A673 (cell line): ENCODE results near the gene SLC15A3. TPM values are rescaled to one million over a fixed set of nuclear protein-coding genes. Genes with fewer than 3 reads are reported as not detected.

Source experiments
- BruUV-seq: library from RNA; stranded (reverse); fragments of 400-500 nt; replicated peaks from 2 replicates; lab custom pipeline; 2021; lab: Mats Ljungman, UMichigan
- CTCF ChIA-PET: fragments of 300-600 bp; sonication (Branson Sonifier 250); formaldehyde crosslinking; loops from one replicate; lab custom pipeline; 2022; ENCODE audit warnings: antibody characterized with exemption; lab: Charles Lee
- POLR2A ChIA-PET: fragments of 300-600 bp; sonication (Branson Sonifier 250); formaldehyde crosslinking; loops from one replicate; lab custom pipeline; 2022; ENCODE audit warnings: antibody characterized with exemption; ENCODE audit not compliant: low non-redundant PET; lab: Charles Lee
- DNase-seq: peaks from one replicate; pipeline ENCODE4 v3.0.0-alpha.2; 2015; ENCODE audit warnings: low spot score
- H3K27ac ChIP-seq: fragments of 200-600 bp; sonication (generic); 2 replicates; pipeline ENCODE4 v1.5.1; 2016; ENCODE audit warnings: mixed run types, low read depth, mild to moderate bottlenecking, mixed read lengths, antibody characterized with exemption, low read length; ENCODE audit not compliant: poor library complexity, severe bottlenecking
- H3K27me3 ChIP-seq: fragments of 200-600 bp; sonication (generic); replicated peaks from 2 replicates; pipeline ENCODE4 v1.6.1; 2017; ENCODE audit warnings: mixed run types, low read depth, mild to moderate bottlenecking, mixed read lengths, antibody characterized with exemption, low read length; ENCODE audit not compliant: insufficient read depth, poor library complexity
- H3K36me3 ChIP-seq: fragments of 200-600 bp; sonication (generic); 2 replicates; pipeline ENCODE4 v1.6.1; 2016; ENCODE audit warnings: mixed run types, mild to moderate bottlenecking, mixed read lengths, antibody characterized with exemption, low read length; ENCODE audit not compliant: insufficient read depth, poor library complexity, severe bottlenecking
- H3K4me1 ChIP-seq: fragments of 200-600 bp; sonication (generic); 2 replicates; pipeline ENCODE4 v1.6.1; 2017; ENCODE audit warnings: mixed run types, mild to moderate bottlenecking, mixed read lengths, antibody characterized with exemption, low read length; ENCODE audit not compliant: insufficient read depth, poor library complexity, severe bottlenecking
- H3K4me3 ChIP-seq: fragments of 200-600 bp; sonication (generic); 2 replicates; pipeline ENCODE4 v1.5.1; 2016; ENCODE audit warnings: low read depth, mixed run types, mild to moderate bottlenecking, mixed read lengths, low read length; ENCODE audit not compliant: poor library complexity, severe bottlenecking
- H3K9me3 ChIP-seq: fragments of 200-600 bp; sonication (generic); 2 replicates; pipeline ENCODE4 v1.6.1; 2016; ENCODE audit warnings: mixed run types, low read depth, mild to moderate bottlenecking, mixed read lengths, antibody characterized with exemption, low read length; ENCODE audit not compliant: poor library complexity, severe bottlenecking
- CTCF ChIP-seq: fragments of 300-800, 200-600 bp; sonication (generic); conservative IDR thresholded peaks from 2 replicates; pipeline ENCODE4 v1.5.1; 2017; ENCODE audit warnings: low read depth, mild to moderate bottlenecking, antibody characterized with exemption, low read length, moderate library complexity, mixed read lengths
- EZH2 ChIP-seq: fragments of 200-600 bp; sonication (generic); IDR thresholded peaks from 2 replicates; pipeline ENCODE4 v1.6.1; 2017; ENCODE audit warnings: borderline replicate concordance, low read depth, mild to moderate bottlenecking, mixed read lengths, antibody characterized with exemption, low read length; ENCODE audit not compliant: poor library complexity, severe bottlenecking
- intact Hi-C: fragments of 100-400 bp; cut with micrococcal nuclease; formaldehyde crosslinking; loops from one replicate; pipeline ENCODE4 v1.10.0; 2022; ENCODE audit not compliant: unreplicated experiment
- total RNA-seq: library from RNA; stranded (reverse); gene quantifications from 2 replicates; pipeline ENCODE4 v1.2.3, GENCODE V29; 2021

SLC15A3 gene
- total RNA-seq, 1 experiment from 2014 or later, result not detected

- H3K36me3 ChIP-seq, result no peaks in the 10 kb centered on the region
- POLR2A ChIA-PET, result no interaction called here
- no peaks in the 10 kb centered on the region for H3K27me3 ChIP-seq
These were observed 3.7 kb downstream of the SLC15A3 start for GRCh38 chr11:60948250-60948649.

GRCh38 chr11:60947700-60948099 is 4.3 kb downstream of the SLC15A3 start:
- Histone ChIP-seq H3K9me3 (no peaks in the 10 kb centered on the region), H3K27ac (no peak overlapping the region), H3K4me3 (no peak overlapping the region), H3K36me3 (no peaks in the 10 kb centered on the region), H3K27me3 (no peaks in the 10 kb centered on the region), H3K4me1 (no peaks in the 10 kb centered on the region)
- DNase-seq, result no peak
- no TSS peak for BruUV-seq
- ChIA-PET POLR2A (no interaction called here), CTCF (no interaction called here)
- TF ChIP-seq CTCF, result no peak
- no peak for TF ChIP-seq EZH2
- intact Hi-C loops, result no loop called here

More at GRCh38 chr11:60948250-60948649, 3.7 kb downstream of the SLC15A3 start:
- CTCF ChIA-PET, result no interaction called here
- no peak for DNase-seq
- Histone ChIP-seq H3K9me3 (no peaks in the 10 kb centered on the region), H3K4me1 (no peaks in the 10 kb centered on the region), H3K27ac (no peak overlapping the region), H3K4me3 (no peak overlapping the region)
- BruUV-seq, result no TSS peak
- TF ChIP-seq CTCF (no peak), EZH2 (no peak)
- intact Hi-C loops, result no loop called here

- intact Hi-C loops, result no loop called here
- H3K4me3 ChIP-seq, result no peak overlapping the region
- CTCF ChIA-PET, result no interaction called here
- H3K9me3 ChIP-seq, result no peaks in the 10 kb centered on the region
- no peak for DNase-seq
- no peak overlapping the region for H3K27ac ChIP-seq
- BruUV-seq, result no TSS peak
- H3K36me3 ChIP-seq, result no peaks in the 10 kb centered on the region
- H3K27me3 ChIP-seq, result no peaks in the 10 kb centered on the region
- no peaks in the 10 kb centered on the region for H3K4me1 ChIP-seq
- POLR2A ChIA-PET, result no interaction called here
- no peak for TF ChIP-seq EZH2
- TF ChIP-seq CTCF, result no peak
These were observed 5.2 kb downstream of the SLC15A3 start for GRCh38 chr11:60946601-60947264.
